Esophagus muscularis mucosa (tissue), 4 donors: ENCODE data around the gene TNFRSF14. TPM values are rescaled to one million over a fixed set of nuclear protein-coding genes. Genes with fewer than 3 reads are reported as not detected.

ENCODE experiments used
- DNase-seq: peaks from one replicate; pipeline ENCODE4 v3.0.0-alpha.2; 2017; ENCODE audit errors: extremely low spot score
- H3K27ac ChIP-seq, 4 donors: fragments of 200-600 bp; sonication (generic); replicated peaks in 1 of 4; 1 replicate in 3 of 4; 2 replicates in 1 of 4; pipeline ENCODE4 v1.5.1; 2016 to 2019; ENCODE audit warnings: mild to moderate bottlenecking in 1 of 4
- H3K27me3 ChIP-seq, 4 donors: fragments of 200-600 bp; sonication (generic); one replicate each; pipeline versions ENCODE4 v1.5.1 to v1.6.0; 2016 to 2019
- H3K36me3 ChIP-seq, 4 donors: fragments of 200-600 bp; sonication (generic); one replicate each; pipeline ENCODE4 v1.5.1; 2016 to 2019
- H3K4me1 ChIP-seq, 4 donors: fragments of 200-600 bp; sonication (generic); one replicate each; pipeline ENCODE4 v1.5.1; 2016 to 2019
- H3K4me3 ChIP-seq, 4 donors: fragments of 200-600 bp; sonication (generic); 1 replicate in 2 of 4; 2 replicates in 2 of 4; pipeline ENCODE4 v1.5.1; 2016 to 2019; ENCODE audit warnings: mild to moderate bottlenecking in 4 of 4, moderate library complexity in 1 of 4
- H3K9me3 ChIP-seq, 4 donors: fragments of 200-600 bp; sonication (generic); 1 replicate in 3 of 4; 2 replicates in 1 of 4; pipeline ENCODE4 v1.5.1; 2016 to 2019
- CTCF ChIP-seq, 3 experiments: fragments of 200-600 bp in 2 of 3; fragments of 450-650 bp in 1 of 3; sonication (generic) in 2 of 3; IDR thresholded peaks; one replicate each; pipeline ENCODE4 v1.5.1; 2017 to 2019; ENCODE audit warnings: antibody characterized with exemption in 3 of 3, mild to moderate bottlenecking in 2 of 3, moderate library complexity in 1 of 3
- EP300 ChIP-seq: sonication (generic); formaldehyde crosslinking; IDR thresholded peaks from one replicate; pipeline ENCODE4 v1.6.1; 2017; ENCODE audit warnings: antibody characterized with exemption
- POLR2A ChIP-seq: fragments of 450-650 bp; IDR thresholded peaks from one replicate; pipeline ENCODE4 v1.6.1; 2017; ENCODE audit warnings: antibody characterized with exemption, moderate library complexity, mild to moderate bottlenecking, low read depth
- POLR2AphosphoS5 ChIP-seq, 2 donors: sonication (generic); formaldehyde crosslinking; IDR thresholded peaks; one replicate each; pipeline ENCODE4 v1.6.1; 2017; ENCODE audit warnings: antibody characterized with exemption in 2 of 2
- WGBS: methylation state at CpG from one replicate; pipeline ENCODE4 v1.1.5; 2018; 5-methylcytosine and 5-hydroxymethylcytosine counted together
- intact Hi-C: fragments of 100-400 bp; cut with DNase I; formaldehyde crosslinking; loops from one replicate; pipeline ENCODE4 v1.15.1; 2023
- total RNA-seq, 4 donors: library from RNA; depleted of rRNA; stranded (reverse); fragments of >200 nt; gene quantifications; one replicate each; pipeline versions ENCODE4 v1.1.0 to v1.2.1, GENCODE V29; 2016

Gene TNFRSF14
- total RNA-seq, 4 donors from 2014 or later, result 26.2 to 49.2 (median 42.5) TPM

DNA sequence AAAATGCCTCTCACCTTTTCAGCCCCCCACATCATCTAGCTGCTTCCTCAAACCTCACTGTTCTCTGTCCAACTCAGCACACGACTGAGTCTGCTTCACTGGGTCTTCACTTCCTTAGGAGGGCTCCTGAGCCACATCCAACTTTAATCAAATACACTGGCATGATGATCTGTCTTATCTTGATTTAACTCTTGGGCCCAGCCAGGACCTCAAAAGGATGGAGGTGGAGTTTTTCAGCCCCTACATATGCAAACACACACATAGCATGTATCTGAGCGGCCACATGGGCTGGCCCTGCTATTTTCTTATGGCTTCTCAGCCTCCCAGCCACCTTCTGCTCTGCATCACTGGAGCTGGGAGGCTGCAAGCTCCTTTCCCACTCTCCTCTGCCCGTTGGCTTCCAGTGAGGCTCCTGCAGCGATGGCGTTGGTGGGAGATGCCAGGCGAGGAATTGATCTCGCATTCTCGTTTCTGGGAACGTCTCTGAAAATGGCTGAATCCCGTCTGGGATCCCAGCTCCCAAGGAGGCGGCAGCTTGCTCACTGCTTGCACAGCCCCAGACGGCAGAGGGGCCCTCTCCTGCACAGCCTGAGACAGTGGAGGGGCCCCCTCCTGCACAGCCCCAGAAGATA, 28.6 kb downstream of the TNFRSF14 start:
- Histone ChIP-seq H3K27ac (peak overlapping the region; percentile 92 to 99 (median 98)), H3K36me3 (peaks cover 0 to 16% (median 9%) of the 10 kb centered on the region in 4 donors), H3K9me3 (no peaks in the 10 kb centered on the region), H3K4me1 (peaks cover 22 to 49% (median 40%) of the 10 kb centered on the region in 4 donors), H3K27me3 (peaks cover 0 to 12% (median 0%) of the 10 kb centered on the region in 4 donors), H3K4me3 (peak overlapping the region; percentile 82 to 95 (median 88))
- intact Hi-C loops, result loop anchor here (2.0 kb wide), 1 partner anchor 172 kb away; the partner anchor contains the start of gene PEX10
- TF ChIP-seq POLR2A (no peak), POLR2AphosphoS5 (IDR thresholded peaks at IDR 0.05) (no peak), EP300 (no peak), CTCF (IDR thresholded peaks at IDR 0.05) (no peak)
- DNase-seq, result no peak
- 30% methylated on average over 4 of the region's 12 CpGs for WGBS

DNA sequence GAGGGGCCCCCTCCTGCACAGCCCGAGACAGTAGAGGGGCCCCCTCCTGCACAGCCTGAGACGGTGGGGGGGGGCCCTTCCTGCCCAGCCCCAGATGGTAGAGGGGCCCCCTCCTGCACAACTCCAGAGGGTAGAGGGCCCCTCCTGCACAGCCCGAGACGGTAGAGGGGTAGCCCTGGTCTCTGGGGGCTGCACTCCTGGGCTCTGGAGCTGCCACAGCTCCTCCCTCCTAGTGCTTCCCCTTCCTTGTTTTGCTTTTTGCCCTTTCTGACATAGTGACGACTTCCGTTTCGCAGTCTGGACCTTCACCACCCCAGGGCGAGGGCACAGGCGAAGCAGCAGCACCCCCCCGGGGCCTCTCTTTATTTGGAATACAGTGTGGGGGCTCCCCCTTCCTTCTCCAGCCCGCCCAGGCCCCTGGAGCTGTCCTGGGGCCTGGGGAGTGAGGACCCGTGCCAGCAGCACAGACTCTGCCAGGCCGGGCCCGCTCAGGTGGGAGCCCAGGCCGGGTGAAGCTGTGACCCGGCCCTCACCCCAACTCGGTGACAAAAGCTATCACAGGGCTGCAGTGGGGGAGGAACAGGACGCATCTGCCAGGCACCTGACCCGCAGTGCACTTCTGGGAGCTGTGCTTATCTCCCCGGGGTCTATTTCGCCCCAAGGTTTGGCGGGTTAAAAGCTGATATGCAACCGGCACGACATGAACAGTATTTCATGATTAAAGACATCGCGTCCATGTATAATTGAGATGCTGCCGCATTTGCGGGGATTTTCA, 29.3 kb downstream of the TNFRSF14 start:
- peaks cover 0 to 5% (median 0%) of the 10 kb centered on the region in 4 donors for H3K27me3 ChIP-seq
- H3K27ac ChIP-seq, result peak overlapping the region; percentile 92 to 99 (median 98)
- no peak for TF ChIP-seq EP300
- TF ChIP-seq POLR2AphosphoS5 (IDR thresholded peaks at IDR 0.05), result peak; percentile 71 to 90
- peak; percentile 32 for TF ChIP-seq POLR2A
- TF ChIP-seq CTCF (IDR thresholded peaks at IDR 0.05), result no peak
- whole genome bisulfite sequencing, result 0% methylated on average over 8 of the region's 28 CpGs
- H3K4me3 ChIP-seq, result peak overlapping the region; percentile 82 to 95 (median 88)
- intact Hi-C loops, result loop anchor here (2.0 kb wide), 2 partner anchors 57 to 173 kb away; partner anchors contain the start of gene PEX10
- peaks cover 22 to 49% (median 40%) of the 10 kb centered on the region in 4 donors for H3K4me1 ChIP-seq
- peaks cover 0 to 19% (median 10%) of the 10 kb centered on the region in 4 donors for H3K36me3 ChIP-seq
- H3K9me3 ChIP-seq, result no peaks in the 10 kb centered on the region
- peak; percentile 94 for DNase-seq

DNA sequence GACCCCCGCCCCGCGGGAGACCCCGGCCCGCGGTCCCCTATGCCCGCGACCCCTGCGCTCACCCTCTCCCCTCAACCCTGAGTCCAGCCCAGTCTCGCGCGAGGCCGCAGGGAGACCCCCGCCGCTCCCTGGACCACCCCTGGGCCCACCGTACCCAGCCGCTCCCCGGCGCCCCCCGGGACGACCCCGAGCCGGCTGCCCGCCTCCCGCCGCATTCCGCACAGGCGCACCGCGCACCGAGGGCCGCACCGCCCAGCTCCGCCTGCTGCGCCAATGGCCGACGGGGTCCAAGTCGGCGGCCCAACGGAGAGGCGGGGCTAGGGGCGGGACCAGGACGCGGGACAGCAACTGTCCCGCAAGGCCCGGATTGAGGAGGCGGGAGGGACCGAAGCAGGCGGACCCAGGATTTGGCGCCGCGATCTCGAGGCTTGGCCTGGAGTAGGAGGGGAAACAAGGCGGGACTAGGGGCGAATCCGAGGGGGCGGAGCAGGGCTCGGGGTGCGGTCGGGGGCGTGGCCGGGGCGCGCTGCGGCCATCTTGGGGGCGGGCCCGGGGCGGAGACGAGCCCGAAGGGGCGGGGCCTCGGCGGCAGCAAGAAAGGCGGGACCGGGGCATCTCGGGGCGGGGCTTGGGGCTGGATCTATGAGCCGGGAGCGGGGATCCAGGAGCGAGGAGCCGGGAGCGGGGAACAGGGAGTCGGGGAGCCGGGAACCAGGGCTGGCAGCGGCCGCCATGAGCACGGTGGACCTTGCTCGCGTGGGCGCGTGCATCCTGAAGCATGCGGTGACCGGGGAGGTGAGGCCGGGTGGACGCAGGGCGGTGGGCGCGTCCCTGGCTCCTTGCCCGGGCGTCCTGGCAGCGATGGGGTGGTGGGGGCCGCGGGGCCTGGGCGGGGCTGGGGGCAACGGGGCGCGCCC, 30.2 kb downstream of the TNFRSF14 start, which contains the start of gene PRXL2B:
PRXL2B (plus strand) TSS at position 624 of the 917 bp plus-strand sequence; CDS start at position 733, 109 bp downstream.
- H3K36me3 ChIP-seq, result peaks cover 0 to 19% (median 10%) of the 10 kb centered on the region in 4 donors
- no peaks in the 10 kb centered on the region for H3K9me3 ChIP-seq
- TF ChIP-seq CTCF (IDR thresholded peaks at IDR 0.05) (no peak), POLR2AphosphoS5 (IDR thresholded peaks at IDR 0.05) (peak; percentile 88 to 90), POLR2A (peak; percentile 81)
- peaks cover 22 to 49% (median 40%) of the 10 kb centered on the region in 4 donors for H3K4me1 ChIP-seq
- peak within 1 kb of the TSS; percentile 92 to 99 (median 98) for H3K27ac ChIP-seq
- intact Hi-C loops, result loop anchor here (2.0 kb wide), 1 partner anchor 56 kb away; no protein-coding TSS in a partner anchor
- peak; percentile 100 for DNase-seq
- WGBS, result 2% methylated on average over 32 of the region's 107 CpGs
- no peaks in the 10 kb centered on the region for H3K27me3 ChIP-seq
- peak within 1 kb of the TSS; percentile 82 to 95 (median 88) for H3K4me3 ChIP-seq

GRCh38 chr1:2587071-2587859, 31.1 kb downstream of the TNFRSF14 start:
- peak overlapping the region; percentile 92 to 99 (median 98) for H3K27ac ChIP-seq
- WGBS, result 15% methylated on average over 15 of the region's 52 CpGs
- no peak for DNase-seq

More at GRCh38 chr1:2587071-2587859, 31.1 kb downstream of the TNFRSF14 start:
- no peaks in the 10 kb centered on the region for H3K27me3 ChIP-seq
- peak overlapping the region; percentile 82 to 95 (median 88) for H3K4me3 ChIP-seq
- peaks cover 0 to 19% (median 10%) of the 10 kb centered on the region in 4 donors for H3K36me3 ChIP-seq
- no peaks in the 10 kb centered on the region for H3K9me3 ChIP-seq
- TF ChIP-seq POLR2A, result no peak
- no peak for TF ChIP-seq CTCF (IDR thresholded peaks at IDR 0.05)
- peaks cover 22 to 49% (median 40%) of the 10 kb centered on the region in 4 donors for H3K4me1 ChIP-seq
- intact Hi-C loops, result loop anchor here (2.0 kb wide), 1 partner anchor 56 kb away; no protein-coding TSS in a partner anchor
